K562 (cell line): ENCODE data around the gene SKOR1. TPM values are rescaled to one million over a fixed set of nuclear protein-coding genes. Genes with fewer than 3 reads are reported as not detected.

Experiments
- CEBPG ChIP-seq, 3 experiments: fragments of 200-800 bp in 1 of 3; sonication (Bioruptor generic) in 1 of 3; sonication (generic) in 1 of 3; formaldehyde crosslinking in 1 of 3; IDR thresholded peaks in 2 of 3; conservative IDR thresholded peaks in 1 of 3; 2 replicates each; pipeline versions ENCODE4 v1.6.1 to v1.8.0; 2016 to 2022; ENCODE audit warnings: missing compliant biosample characterization in 2 of 3, missing genetic modification characterization in 2 of 3, mild to moderate bottlenecking in 1 of 3, missing genetic modification reagents in 1 of 3
- HINFP ChIP-seq: fragments of 450-650 bp; conservative IDR thresholded peaks from 2 replicates; pipeline ENCODE4 v1.6.1; 2016; ENCODE audit warnings: missing genetic modification characterization, low read depth, mild to moderate bottlenecking, control low read depth, missing compliant biosample characterization
- HMG20B ChIP-seq: fragments of 250-450 bp; sonication (Bioruptor Pico); IDR thresholded peaks from 2 replicates; pipeline ENCODE4 v1.5.0; 2021; ENCODE audit warnings: mild to moderate bottlenecking
- L3MBTL2 ChIP-seq: fragments of 450-650 bp; IDR thresholded peaks from 2 replicates; pipeline ENCODE4 v1.6.1; 2016; ENCODE audit warnings: mild to moderate bottlenecking, moderate library complexity
- MAX ChIP-seq: sonication (generic); formaldehyde crosslinking; IDR thresholded peaks from 2 replicates; pipeline ENCODE4 v1.9.0; 2022; ENCODE audit warnings: mild to moderate bottlenecking, missing genetic modification reagents
- MTA3 ChIP-seq: fragments of 450-650 bp; formaldehyde crosslinking; IDR thresholded peaks from 2 replicates; pipeline ENCODE4 v1.6.1; 2017; ENCODE audit warnings: mild to moderate bottlenecking, borderline replicate concordance
- PHF21A ChIP-seq: fragments of 450-650 bp; IDR thresholded peaks from 2 replicates; pipeline ENCODE4 v1.6.1; 2017; ENCODE audit warnings: low read depth, borderline replicate concordance
- PREB ChIP-seq: sonication (generic); formaldehyde crosslinking; IDR thresholded peaks from 2 replicates; pipeline ENCODE4 v1.8.1; 2023; ENCODE audit warnings: mild to moderate bottlenecking, missing genetic modification reagents
- PTRF ChIP-seq: fragments of 450-650 bp; IDR thresholded peaks from 2 replicates; pipeline ENCODE4 v1.6.1; 2016; ENCODE audit warnings: mild to moderate bottlenecking, missing genetic modification characterization, missing compliant biosample characterization
- SIX5 ChIP-seq, 2 experiments: IDR thresholded peaks; 2 replicates each; pipeline ENCODE4 v1.6.1; 2011; ENCODE audit warnings: low read length in 2 of 2, borderline replicate concordance in 1 of 2, low read depth in 1 of 2, mild to moderate bottlenecking in 1 of 2, moderate library complexity in 1 of 2; ENCODE audit not compliant: insufficient read depth in 1 of 2
- SLC30A9 ChIP-seq: fragments of 250-450 bp; sonication (Bioruptor Pico); IDR thresholded peaks from 2 replicates; pipeline ENCODE4 v1.8.0; 2022; ENCODE audit warnings: mild to moderate bottlenecking, moderate library complexity
- YBX1 ChIP-seq: fragments of 450-650 bp; IDR thresholded peaks from 2 replicates; pipeline ENCODE4 v1.7.1; 2016; ENCODE audit warnings: mild to moderate bottlenecking
- ZC3H4 ChIP-seq: sonication (generic); formaldehyde crosslinking; IDR thresholded peaks from 2 replicates; pipeline ENCODE4 v1.9.0; 2021; ENCODE audit warnings: missing genetic modification reagents, borderline replicate concordance
- ZNF146 ChIP-seq: IDR thresholded peaks from one replicate; pipeline ENCODE4 v1.6.1; 2018; ENCODE audit warnings: missing compliant biosample characterization; ENCODE audit not compliant: unreplicated experiment
- ZNF431 ChIP-seq: sonication (generic); formaldehyde crosslinking; IDR thresholded peaks from 2 replicates; pipeline ENCODE4 v1.8.0; 2022; ENCODE audit warnings: mild to moderate bottlenecking, missing genetic modification reagents
- ZNF644 ChIP-seq: fragments of 200-800 bp; sonication (Bioruptor generic); IDR thresholded peaks from 2 replicates; pipeline ENCODE4 v1.6.1; 2016; ENCODE audit warnings: low read depth, missing genetic modification characterization, missing compliant biosample characterization
- ZNF79 ChIP-seq: fragments of 250-450 bp; sonication (Bioruptor Pico); IDR thresholded peaks from 2 replicates; pipeline ENCODE4 v1.4.0; 2020; ENCODE audit warnings: low read depth, mild to moderate bottlenecking, moderate library complexity
- polyA plus RNA-seq, 8 experiments: library from polyadenylated mRNA; depleted of rRNA in 4 of 8; stranded (reverse) in 5 of 8; unstranded in 3 of 8; fragments of >200 nt; fragmentation: Nextera tagmentation in 2 of 8; fragmentation: Illumina TruSeq in 1 of 8; extraction: Ambion mirVana in 2 of 8; extraction: Trizol in 1 of 8; gene quantifications; 2 replicates each; pipeline versions ENCODE4 v1.2.1 to v1.2.3, GENCODE V29; 2011 to 2014; ENCODE audit warnings: inconsistent platforms in 1 of 8, missing spikeins in 1 of 8
- total RNA-seq, 7 experiments: library from RNA; depleted of rRNA in 6 of 7; stranded (reverse); fragments of >200 nt in 6 of 7; fragmentation: Illumina TruSeq in 2 of 7; extraction: Trizol in 2 of 7; gene quantifications; 2 replicates each; pipeline versions ENCODE4 v1.2.1 to v1.2.3, GENCODE V29; 2011 to 2021; ENCODE audit warnings: low replicate concordance in 1 of 7

The SKOR1 gene
- total and polyA plus RNA-seq, 9 of the 15 experiments (the other 6 are each of a cell fraction or from before 2014, with no cell fraction given) = 0.04 to 0.41 (median 0.09) TPM; not detected in 3

GRCh38 chr15:67838789-67839332, 13.6 kb downstream of the SKOR1 start (continued):
- no peak for TF ChIP-seq ZNF79 (CRISPR knock-in tag)
- no peak for TF ChIP-seq MTA3
- no peak for TF ChIP-seq SIX5 (IDR thresholded peaks at IDR 0.05; ENCODE audit: borderline replicate concordance in 1 of 2, insufficient read depth in 1 of 2, low read depth in 1 of 2, low read length in 2 of 2)
- 0 out of 2 replicates have a peak, but pooled peaks have one; percentile 29 for TF ChIP-seq CEBPG (CRISPR knock-in tag; IDR thresholded peaks at IDR 0.05)
- no peak for TF ChIP-seq CEBPG (tag; conservative IDR thresholded peaks at IDR 0.05 in 1 of 2, IDR thresholded peaks at IDR 0.05 in 1 of 2)
- TF ChIP-seq MAX = peak; percentile 42; the same call in 1 of the 2 replicates
- no peak for TF ChIP-seq SLC30A9
- TF ChIP-seq ZNF644 = 0 out of 2 replicates have a peak, but pooled peaks have one; percentile 11
- TF ChIP-seq PHF21A = no peak
- TF ChIP-seq ZNF431 = no peak
- no peak for TF ChIP-seq HMG20B (CRISPR knock-in tag)
- no peak for TF ChIP-seq ZNF146 (CRISPR knock-in tag)
- no peak for TF ChIP-seq PREB (CRISPR knock-in tag)
- no peak for TF ChIP-seq HINFP (tag)
- no peak for TF ChIP-seq YBX1
- no peak for TF ChIP-seq ZC3H4 (CRISPR knock-in tag)
- TF ChIP-seq PTRF (tag) = no peak
- TF ChIP-seq L3MBTL2 = peak; percentile 36; the same call in 1 of the 2 replicates
